ENCODE measurements around the gene SHISA6.

The SHISA6 gene

GRCh38 chr17:11441004-11441403 is 200.0 kb downstream of the SHISA6 start:
- no peak for DNase-seq (ENCODE audit: low read depth in 3 of 3, low spot score in 1 of 3)

GRCh38 chr17:11446316-11446715 is 205.3 kb downstream of the SHISA6 start:
- no peak for DNase-seq (ENCODE audit: low read depth in 3 of 3, low spot score in 1 of 3)

- no peak for DNase-seq (ENCODE audit: low read depth in 3 of 3, low spot score in 1 of 3)
These were observed 213.1 kb downstream of the SHISA6 start for GRCh38 chr17:11454096-11454495.

- no peak for DNase-seq (ENCODE audit: low read depth in 3 of 3, low spot score in 1 of 3)
These were observed 217.3 kb downstream of the SHISA6 start for GRCh38 chr17:11458279-11458678.

GRCh38 chr17:11459861-11460331 is 218.9 kb downstream of the SHISA6 start:
- DNase-seq (ENCODE audit: low read depth in 3 of 3, low spot score in 1 of 3): no peak

- DNase-seq (ENCODE audit: low read depth in 3 of 3, low spot score in 1 of 3): no peak
These were observed 221.1 kb downstream of the SHISA6 start for GRCh38 chr17:11461993-11462548.

GRCh38 chr17:11467639-11468038 is 226.6 kb downstream of the SHISA6 start:
- DNase-seq (ENCODE audit: low read depth in 3 of 3, low spot score in 1 of 3): no peak

- DNase-seq (ENCODE audit: low read depth in 3 of 3, low spot score in 1 of 3): no peak
These were observed 244.5 kb downstream of the SHISA6 start for GRCh38 chr17:11485336-11486100.

- DNase-seq (ENCODE audit: low read depth in 3 of 3, low spot score in 1 of 3): no peak
These were observed 245.3 kb downstream of the SHISA6 start for GRCh38 chr17:11486101-11486867.

- DNase-seq (ENCODE audit: low read depth in 3 of 3, low spot score in 1 of 3): no peak
These were observed 245.9 kb downstream of the SHISA6 start for GRCh38 chr17:11486868-11487310.

- no peak for DNase-seq (ENCODE audit: low read depth in 3 of 3, low spot score in 1 of 3)
These were observed 246.5 kb downstream of the SHISA6 start for GRCh38 chr17:11487469-11487868.

- DNase-seq (ENCODE audit: low read depth in 3 of 3, low spot score in 1 of 3): no peak
These were observed 247.4 kb downstream of the SHISA6 start for GRCh38 chr17:11488407-11488806.

- no peak for DNase-seq (ENCODE audit: low read depth in 3 of 3, low spot score in 1 of 3)
These were observed 249.2 kb downstream of the SHISA6 start for GRCh38 chr17:11490171-11490755.

GRCh38 chr17:11492511-11492910 is 251.5 kb downstream of the SHISA6 start:
- no peak for DNase-seq (ENCODE audit: low read depth in 3 of 3, low spot score in 1 of 3)

- DNase-seq (ENCODE audit: low read depth in 3 of 3, low spot score in 1 of 3): no peak
These were observed 252.9 kb downstream of the SHISA6 start for GRCh38 chr17:11493936-11494335.

- no peak for DNase-seq (ENCODE audit: low read depth in 3 of 3, low spot score in 1 of 3)
These were observed 254.6 kb downstream of the SHISA6 start for GRCh38 chr17:11495613-11496012.

- DNase-seq (ENCODE audit: low read depth in 3 of 3, low spot score in 1 of 3): no peak
These were observed 258.9 kb downstream of the SHISA6 start for GRCh38 chr17:11499881-11500280.

GRCh38 chr17:11503308-11504035 is 262.5 kb downstream of the SHISA6 start:
- DNase-seq (ENCODE audit: low read depth in 3 of 3, low spot score in 1 of 3): no peak

GRCh38 chr17:11506635-11507034 is 265.6 kb downstream of the SHISA6 start:
- DNase-seq (ENCODE audit: low read depth in 3 of 3, low spot score in 1 of 3): no peak

- no peak for DNase-seq (ENCODE audit: low read depth in 3 of 3, low spot score in 1 of 3)
These were observed 270.7 kb downstream of the SHISA6 start for GRCh38 chr17:11511696-11512095.

GRCh38 chr17:11514565-11514964 is 273.6 kb downstream of the SHISA6 start:
- no peak for DNase-seq (ENCODE audit: low read depth in 3 of 3, low spot score in 1 of 3)
